SK-N-SH (cell line): Measurements from ENCODE around the gene GLS2. TPM values are rescaled to one million over a fixed set of nuclear protein-coding genes. Genes with fewer than 3 reads are reported as not detected.

Experiments
- CTCF ChIA-PET: fragments of 300-600, 350-600 bp; formaldehyde crosslinking; extraction: SDS; loops from one replicate; lab custom pipeline; 2021; lab: Yijun Ruan, JAX
- POLR2A ChIA-PET: fragments of 350-600 bp; sonication (Branson Sonifier 250); formaldehyde crosslinking; extraction: SDS; loops from one replicate; lab custom pipeline; 2020; ENCODE audit warnings: antibody characterized with exemption, inconsistent platforms; lab: Yijun Ruan, JAX
- DNase-seq: peaks from one replicate; pipeline ENCODE4 v3.0.0; 2012
- H2AFZ ChIP-seq: fragments of 200-600 bp; sonication (generic); 2 replicates; pipeline ENCODE4 v1.8.1; 2016; ENCODE audit warnings: antibody characterized with exemption, mild to moderate bottlenecking, low read depth
- H3F3A ChIP-seq: fragments of 200-600 bp; sonication (generic); replicated peaks from 2 replicates; pipeline ENCODE3; 2016; ENCODE audit warnings: antibody characterized with exemption, mild to moderate bottlenecking; ENCODE audit not compliant: insufficient read depth
- H3K27ac ChIP-seq, 2 experiments: fragments of 200-500 bp in 1 of 2; fragments of 200-600 bp in 1 of 2; sonication (Bioruptor generic) in 1 of 2; sonication (generic), shearing (Covaris generic) in 1 of 2; 2 replicates each; pipeline versions ENCODE4 v1.5.1 to v1.6.1; 2014 to 2016; ENCODE audit warnings: low read depth in 2 of 2, inconsistent platforms in 1 of 2, low read length in 1 of 2, mild to moderate bottlenecking in 1 of 2, mixed read lengths in 1 of 2
- H3K27me3 ChIP-seq: fragments of 200-600 bp; sonication (generic), shearing (Covaris generic); 2 replicates; pipeline ENCODE4 v1.6.1; 2016; ENCODE audit warnings: mixed run types; ENCODE audit not compliant: insufficient read depth
- H3K36me3 ChIP-seq, 2 experiments: fragments of 200-500 bp in 1 of 2; fragments of 200-600 bp in 1 of 2; sonication (Bioruptor generic) in 1 of 2; sonication (generic) in 1 of 2; replicated peaks in 1 of 2; 2 replicates each; pipeline versions ENCODE3 to v1.5.1; 2014 to 2016; ENCODE audit warnings: low read length in 1 of 2, mild to moderate bottlenecking in 1 of 2; ENCODE audit not compliant: insufficient read depth in 2 of 2, control insufficient read depth in 1 of 2
- H3K4me1 ChIP-seq, 2 experiments: fragments of 200-500 bp in 1 of 2; fragments of 200-600 bp in 1 of 2; sonication (Bioruptor generic) in 1 of 2; sonication (generic), shearing (Covaris generic) in 1 of 2; 2 replicates each; pipeline versions ENCODE4 v1.5.1 to v1.6.1; 2014 to 2016; ENCODE audit warnings: low read depth in 1 of 2, low read length in 1 of 2, mixed run types in 1 of 2; ENCODE audit not compliant: insufficient read depth in 2 of 2, control insufficient read depth in 1 of 2
- H3K4me2 ChIP-seq: fragments of 200-600 bp; sonication (generic), shearing (Covaris generic); 2 replicates; pipeline ENCODE4 v1.6.1; 2017; ENCODE audit warnings: mixed run types
- H3K4me3 ChIP-seq, 2 experiments: fragments of 200-500 bp in 1 of 2; fragments of 200-600 bp in 1 of 2; sonication (Bioruptor generic) in 1 of 2; sonication (generic), shearing (Covaris generic) in 1 of 2; 2 replicates each; pipeline versions ENCODE4 v1.5.1 to v1.8.1; 2014 to 2016; ENCODE audit warnings: low read depth in 2 of 2, inconsistent platforms in 1 of 2, low read length in 1 of 2, mild to moderate bottlenecking in 1 of 2, mixed read lengths in 1 of 2, moderate library complexity in 1 of 2
- H3K79me2 ChIP-seq: fragments of 200-600 bp; sonication (generic); 2 replicates; pipeline ENCODE4 v1.8.1; 2017; ENCODE audit warnings: mild to moderate bottlenecking; ENCODE audit not compliant: insufficient read depth
- H3K9ac ChIP-seq: fragments of 200-600 bp; sonication (generic); 2 replicates; pipeline ENCODE4 v1.6.1; 2017; ENCODE audit warnings: mixed run types
- H3K9me2 ChIP-seq: fragments of 200-600 bp; sonication (generic); 2 replicates; pipeline ENCODE4 v1.6.1; 2017; ENCODE audit warnings: mixed run types
- H3K9me3 ChIP-seq: fragments of 200-600 bp; sonication (generic); 2 replicates; pipeline ENCODE4 v1.6.1; 2017; ENCODE audit warnings: mixed run types, mild to moderate bottlenecking, moderate library complexity
- H4K20me1 ChIP-seq: fragments of 200-600 bp; sonication (generic); 2 replicates; pipeline ENCODE4 v1.6.1; 2017; ENCODE audit warnings: mild to moderate bottlenecking, mixed run types; ENCODE audit not compliant: insufficient read depth
- CHD2 ChIP-seq: fragments of 150-350 bp; IDR thresholded peaks from 2 replicates; pipeline ENCODE4 v1.6.1; 2018; ENCODE audit warnings: low read length; ENCODE audit not compliant: partially characterized antibody
- ELF1 ChIP-seq: IDR thresholded peaks from 2 replicates; pipeline ENCODE4 v1.4.0; 2012
- EZH2phosphoT487 ChIP-seq: fragments of 200-600 bp; sonication (generic); IDR thresholded peaks from 2 replicates; pipeline ENCODE4 v1.6.1; 2017; ENCODE audit warnings: low read depth, mixed run types, mild to moderate bottlenecking, antibody characterized with exemption, moderate library complexity, borderline replicate concordance
- FOSL2 ChIP-seq: IDR thresholded peaks from 2 replicates; pipeline ENCODE4 v1.4.0; 2012; ENCODE audit warnings: low read depth, mild to moderate bottlenecking, moderate library complexity, borderline replicate concordance
- FOXJ3 ChIP-seq: sonication (generic); formaldehyde crosslinking; IDR thresholded peaks from 2 replicates; pipeline ENCODE4 v1.5.1; 2020; ENCODE audit warnings: mild to moderate bottlenecking, missing genetic modification reagents
- FOXM1 ChIP-seq: IDR thresholded peaks from 2 replicates; pipeline ENCODE4 v1.4.0; 2012; ENCODE audit warnings: low read depth, mild to moderate bottlenecking
- JUND ChIP-seq: IDR thresholded peaks from 2 replicates; pipeline ENCODE4 v1.4.0; 2012
- MEF2A ChIP-seq: IDR thresholded peaks from 2 replicates; pipeline ENCODE4 v1.4.0; 2012; ENCODE audit warnings: low read depth, borderline replicate concordance
- MXI1 ChIP-seq: IDR thresholded peaks from 2 replicates; pipeline ENCODE4 v1.6.1; 2012; ENCODE audit warnings: mild to moderate bottlenecking, low read depth, low read length, improper control_type of control experiment
- NFIC ChIP-seq: IDR thresholded peaks from 2 replicates; pipeline ENCODE4 v1.4.0; 2012; ENCODE audit warnings: borderline replicate concordance
- PBX3 ChIP-seq: IDR thresholded peaks from 2 replicates; pipeline ENCODE4; 2012
- RAD21 ChIP-seq: IDR thresholded peaks from 2 replicates; pipeline ENCODE4 v1.6.1; 2012; ENCODE audit warnings: mild to moderate bottlenecking, low read length
- REST ChIP-seq: IDR thresholded peaks from 2 replicates; pipeline ENCODE4 v1.6.1; 2012; ENCODE audit warnings: mild to moderate bottlenecking, low read depth, low read length, moderate library complexity
- RFX5 ChIP-seq: IDR thresholded peaks from 2 replicates; pipeline ENCODE4 v1.6.1; 2012; ENCODE audit warnings: mild to moderate bottlenecking, improper control_type of control experiment, low read length
- SIN3A ChIP-seq: IDR thresholded peaks from 2 replicates; pipeline ENCODE4 v1.6.1; 2012; ENCODE audit warnings: low read depth, mild to moderate bottlenecking, low read length, moderate library complexity, borderline replicate concordance
- TAF1 ChIP-seq: IDR thresholded peaks from 2 replicates; pipeline ENCODE4 v1.6.1; 2012; ENCODE audit warnings: low read depth, mild to moderate bottlenecking, low read length, moderate library complexity, borderline replicate concordance
- TEAD4 ChIP-seq: IDR thresholded peaks from 2 replicates; pipeline ENCODE4 v1.4.0; 2012; ENCODE audit warnings: mild to moderate bottlenecking, borderline replicate concordance; ENCODE audit not compliant: insufficient read depth
- YY1 ChIP-seq: IDR thresholded peaks from 2 replicates; pipeline ENCODE4 v1.4.0; 2012; ENCODE audit warnings: low read depth, mild to moderate bottlenecking
- ZBTB33 ChIP-seq: IDR thresholded peaks from 2 replicates; pipeline ENCODE4 v1.4.0; 2012; ENCODE audit warnings: low read depth, borderline replicate concordance
- WGBS: methylation state at CpG from one replicate; pipeline ENCODE4 v1.1.6; 2017; ENCODE audit warnings: low lambda C conversion rate; 5-methylcytosine and 5-hydroxymethylcytosine counted together
- polyA plus RNA-seq, 3 experiments: library from polyadenylated mRNA; depleted of rRNA; stranded (reverse); fragments of >200 nt; gene quantifications; 2 replicates each; pipeline ENCODE4 v1.2.3, GENCODE V29; 2012

GLS2 gene
- polyA plus RNA-seq, 1 of the 3 experiments (the other 2 are of a cell fraction) = 2.1 TPM

DNA sequence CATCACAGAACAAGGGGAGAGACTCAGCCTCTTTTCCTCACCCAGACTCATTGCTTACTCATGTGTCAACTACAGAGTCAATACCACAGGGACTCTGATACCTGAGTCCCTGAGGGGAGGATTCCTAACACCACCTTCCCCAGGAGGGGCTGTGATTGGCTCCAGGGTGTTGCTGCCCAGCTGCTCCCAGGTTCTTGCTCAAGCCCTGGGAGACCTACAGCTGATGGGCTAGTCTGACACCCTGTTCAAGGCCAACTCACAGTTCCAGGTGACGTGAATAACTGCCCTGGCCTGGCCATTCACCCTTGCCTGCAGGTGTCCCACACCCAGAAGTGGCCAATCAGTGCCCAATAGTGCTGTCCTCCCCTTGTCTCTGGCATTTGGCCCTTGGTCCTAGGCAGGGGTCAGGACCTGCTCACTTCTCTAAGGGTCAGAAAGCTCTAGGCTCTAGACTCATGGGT lies 11.0 kb downstream of the GLS2 start:
- H3K27me3 ChIP-seq = no peaks in the 10 kb centered on the region
- H3K4me2 ChIP-seq = no peak overlapping the region
- H3K9me3 ChIP-seq = no peaks in the 10 kb centered on the region
- ChIA-PET CTCF (interaction anchor here (0.9 kb wide), 1 partner anchor 8 kb away, joined by 3 read pairs; the partner anchor contains the start of gene SPRYD4), POLR2A (no interaction called here)
- no peak overlapping the region for H3K27ac ChIP-seq
- no peak for DNase-seq
- no peaks in the 10 kb centered on the region for H4K20me1 ChIP-seq
- TF ChIP-seq ZBTB33 (no peak), SIN3A (no peak), EZH2phosphoT487 (no peak), PBX3 (no peak), RFX5 (no peak), FOSL2 (no peak), NFIC (no peak), FOXM1 (no peak), MEF2A (no peak), TEAD4 (no peak), TAF1 (no peak), RAD21 (no peak), FOXJ3 (CRISPR knock-in tag) (no peak), CHD2 (no peak), ELF1 (no peak)
- no peak overlapping the region for H3K4me3 ChIP-seq
- H2AFZ ChIP-seq = no peak overlapping the region
- WGBS = 100% methylated on average over 1 of the region's 1 CpG
- H3K36me3 ChIP-seq = peaks cover 6 to 12% of the 10 kb centered on the region in 2 experiments
- no peaks in the 10 kb centered on the region; a peak in 1 of 4 replicates for H3K4me1 ChIP-seq
- no peaks in the 10 kb centered on the region for H3K79me2 ChIP-seq
- no peaks in the 10 kb centered on the region for H3K9me2 ChIP-seq
- no peak overlapping the region for H3K9ac ChIP-seq
- H3F3A ChIP-seq = no peaks in the 10 kb centered on the region

DNA sequence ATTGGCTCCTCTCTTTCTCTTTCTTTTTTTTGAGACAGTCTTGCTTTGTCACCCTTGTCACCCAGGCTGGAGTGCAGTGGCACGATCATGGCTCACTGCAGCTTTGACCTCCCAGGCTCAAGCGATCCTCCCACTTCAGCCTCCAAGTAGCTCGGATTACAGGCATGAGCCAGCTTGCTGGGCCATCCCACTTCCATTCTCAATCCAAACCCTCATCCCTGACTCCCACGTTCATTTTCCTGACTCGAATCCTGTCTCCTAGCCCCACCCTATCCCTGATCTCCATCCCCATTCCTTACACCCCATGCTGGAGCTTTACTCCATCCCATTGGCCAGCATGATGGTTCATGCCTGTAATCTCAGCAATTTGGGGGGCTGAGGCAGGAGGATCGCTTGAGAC lies 11.8 kb downstream of the GLS2 start:
- no peak overlapping the region for H2AFZ ChIP-seq
- no peaks in the 10 kb centered on the region for H3K9me3 ChIP-seq
- DNase-seq = no peak
- H3K9me2 ChIP-seq = no peaks in the 10 kb centered on the region
- no peak overlapping the region for H3K4me2 ChIP-seq
- TF ChIP-seq YY1 (no peak), MEF2A (no peak), RFX5 (no peak), REST (no peak), MXI1 (no peak), JUND (no peak), RAD21 (no peak)
- no peak overlapping the region for H3K27ac ChIP-seq
- peaks cover 6 to 13% of the 10 kb centered on the region in 2 experiments for H3K36me3 ChIP-seq
- no peaks in the 10 kb centered on the region for H3F3A ChIP-seq
- POLR2A ChIA-PET = no interaction called here
- CTCF ChIA-PET = interaction anchor here (1.3 kb wide), 1 partner anchor 118 kb away, joined by 3 read pairs; no protein-coding TSS in a partner anchor
- no peaks in the 10 kb centered on the region for H4K20me1 ChIP-seq
- H3K27me3 ChIP-seq = no peaks in the 10 kb centered on the region
- no peak overlapping the region for H3K9ac ChIP-seq
- H3K4me3 ChIP-seq = no peak overlapping the region
- no peaks in the 10 kb centered on the region; a peak in 1 of 4 replicates for H3K4me1 ChIP-seq
- 76% methylated on average over 6 of the region's 6 CpGs for WGBS
- H3K79me2 ChIP-seq = no peaks in the 10 kb centered on the region; the same call in 1 of the 2 replicates
